ENCODE measurements around the gene VSX2.

Gene VSX2

GRCh38 chr14:74243051-74243450 is 3.8 kb downstream of the VSX2 start:
- Histone ChIP-seq H3K4me3 (IDR thresholded peaks at IDR 0.05; ENCODE audit: insufficient read depth, low read depth, low read length) (no peak overlapping the region), H3K9ac (no peak overlapping the region), H3K4me1 (ENCODE audit: low read depth, poor library complexity, severe bottlenecking) (no peaks in the 10 kb centered on the region), H4K20me1 (ENCODE audit: insufficient read depth) (no peaks in the 10 kb centered on the region), H3K27me3 (ENCODE audit: insufficient read depth, low read depth) (no peaks in the 10 kb centered on the region; the same call in 1 of the 2 replicates), H3K4me2 (no peak overlapping the region), H2AFZ (ENCODE audit: low read depth) (no peak overlapping the region), H3K79me2 (ENCODE audit: insufficient read depth, low read depth) (no peaks in the 10 kb centered on the region), H3K36me3 (ENCODE audit: insufficient read depth) (no peaks in the 10 kb centered on the region), H3K27ac (no peak overlapping the region)
- no peak for TF ChIP-seq CTCF (conservative IDR thresholded peaks at IDR 0.05; ENCODE audit: low read depth, low read length)

- H3K4me1 ChIP-seq (ENCODE audit: low read depth, poor library complexity, severe bottlenecking), result no peaks in the 10 kb centered on the region
- no peak overlapping the region for H3K9ac ChIP-seq
- no peak overlapping the region for H3K4me2 ChIP-seq
- H3K27ac ChIP-seq, result no peak overlapping the region
- H2AFZ ChIP-seq (ENCODE audit: low read depth), result no peak overlapping the region
- H3K79me2 ChIP-seq (ENCODE audit: insufficient read depth, low read depth), result no peaks in the 10 kb centered on the region
- TF ChIP-seq CTCF (conservative IDR thresholded peaks at IDR 0.05; ENCODE audit: low read depth, low read length), result no peak
- H4K20me1 ChIP-seq (ENCODE audit: insufficient read depth), result no peaks in the 10 kb centered on the region
- no peak overlapping the region for H3K4me3 ChIP-seq (IDR thresholded peaks at IDR 0.05; ENCODE audit: insufficient read depth, low read depth, low read length)
- H3K27me3 ChIP-seq (ENCODE audit: insufficient read depth, low read depth), result no peaks in the 10 kb centered on the region; the same call in 1 of the 2 replicates
- H3K36me3 ChIP-seq (ENCODE audit: insufficient read depth), result no peaks in the 10 kb centered on the region
Observed at GRCh38 chr14:74244115-74244514, 4.9 kb downstream of the VSX2 start.

- H3K27me3 ChIP-seq (ENCODE audit: insufficient read depth, low read depth), result no peaks in the 10 kb centered on the region; the same call in 1 of the 2 replicates
- no peak for TF ChIP-seq CTCF (conservative IDR thresholded peaks at IDR 0.05; ENCODE audit: low read depth, low read length)
Observed at GRCh38 chr14:74245292-74245691, 6.0 kb downstream of the VSX2 start.

GRCh38 chr14:74246542-74246941 is 7.3 kb downstream of the VSX2 start:
- H3K27me3 ChIP-seq (ENCODE audit: insufficient read depth, low read depth), result no peaks in the 10 kb centered on the region; the same call in 1 of the 2 replicates

More at GRCh38 chr14:74245292-74245691, 6.0 kb downstream of the VSX2 start:
- H2AFZ ChIP-seq (ENCODE audit: low read depth), result no peak overlapping the region
- H3K4me1 ChIP-seq (ENCODE audit: low read depth, poor library complexity, severe bottlenecking), result no peaks in the 10 kb centered on the region
- H3K4me2 ChIP-seq, result no peak overlapping the region
- H3K4me3 ChIP-seq (IDR thresholded peaks at IDR 0.05; ENCODE audit: insufficient read depth, low read depth, low read length), result no peak overlapping the region
- no peak overlapping the region for H3K27ac ChIP-seq
- H4K20me1 ChIP-seq (ENCODE audit: insufficient read depth), result no peaks in the 10 kb centered on the region
- H3K36me3 ChIP-seq (ENCODE audit: insufficient read depth), result no peaks in the 10 kb centered on the region
- H3K79me2 ChIP-seq (ENCODE audit: insufficient read depth, low read depth), result no peaks in the 10 kb centered on the region
- no peak overlapping the region for H3K9ac ChIP-seq

More at GRCh38 chr14:74246542-74246941, 7.3 kb downstream of the VSX2 start:
- no peak overlapping the region for H2AFZ ChIP-seq (ENCODE audit: low read depth)
- no peak overlapping the region for H3K27ac ChIP-seq
- H3K79me2 ChIP-seq (ENCODE audit: insufficient read depth, low read depth), result no peaks in the 10 kb centered on the region
- no peak overlapping the region for H3K4me2 ChIP-seq
- no peak overlapping the region for H3K4me3 ChIP-seq (IDR thresholded peaks at IDR 0.05; ENCODE audit: insufficient read depth, low read depth, low read length)
- no peak overlapping the region for H3K9ac ChIP-seq
- no peak for TF ChIP-seq CTCF (conservative IDR thresholded peaks at IDR 0.05; ENCODE audit: low read depth, low read length)
- H3K36me3 ChIP-seq (ENCODE audit: insufficient read depth), result no peaks in the 10 kb centered on the region
- H4K20me1 ChIP-seq (ENCODE audit: insufficient read depth), result no peaks in the 10 kb centered on the region
- H3K4me1 ChIP-seq (ENCODE audit: low read depth, poor library complexity, severe bottlenecking), result no peaks in the 10 kb centered on the region
